ENCODE data around the gene URI1.
A peak's percentile ranks its signal among the peaks of the same experiment; 100 is the strongest.

The URI1 gene

DNA sequence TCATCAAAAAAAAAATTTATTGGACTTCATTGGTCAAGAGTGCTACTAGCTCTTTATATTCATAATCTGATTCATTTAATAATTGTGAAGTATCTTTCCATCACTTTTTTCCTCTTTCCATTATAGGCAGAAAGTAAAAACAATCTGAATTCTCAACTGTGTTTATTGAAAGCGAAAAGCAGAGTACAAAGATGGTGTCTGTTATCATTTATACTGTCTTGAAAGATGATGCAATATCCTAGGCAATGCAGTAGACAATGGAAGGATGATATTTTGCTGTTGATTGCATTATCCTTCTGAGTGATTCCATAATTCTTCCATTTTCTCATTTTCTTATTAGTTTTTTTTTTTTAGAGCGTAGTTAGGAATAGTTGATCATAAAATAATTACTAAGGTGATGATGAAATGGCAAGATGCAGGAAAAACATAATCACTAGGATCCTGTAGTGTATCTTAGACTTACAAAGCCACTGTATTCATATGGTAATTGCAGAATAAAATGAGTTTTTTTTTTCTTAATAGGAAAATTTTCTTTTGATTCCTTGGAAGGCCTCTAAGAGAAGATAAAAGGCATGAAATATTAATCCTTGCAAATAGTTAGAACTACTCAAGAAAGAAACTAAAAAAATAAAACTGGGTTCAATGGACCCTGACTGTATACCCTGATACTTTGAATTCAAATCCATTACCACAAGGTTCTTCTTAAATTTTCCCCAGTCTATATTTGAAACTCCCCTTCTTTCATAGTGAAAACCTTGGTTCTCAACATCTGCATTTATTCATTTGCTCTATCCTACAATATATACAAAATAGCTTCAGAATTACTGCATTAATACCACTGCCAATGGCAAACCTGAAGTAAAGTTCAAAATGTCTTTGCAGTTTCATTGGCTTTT, 11.6 kb downstream of the URI1 start (continued):
- no peak for TF ChIP-seq CTCF (tag by site-specific recombination; IDR thresholded peaks at IDR 0.05)
- 0 out of 2 replicates have a peak, but pooled peaks have one; percentile 38 for TF ChIP-seq ZNF324 (tag by site-specific recombination; IDR thresholded peaks at IDR 0.05)
- TF ChIP-seq GFI1B (tag by site-specific recombination; IDR thresholded peaks at IDR 0.05) = no peak
- TF ChIP-seq ZNF610 (tag by site-specific recombination; IDR thresholded peaks at IDR 0.05; ENCODE audit: borderline replicate concordance) = peak; percentile 72; the same call in 1 of the 2 replicates
- TF ChIP-seq MYNN (tag by site-specific recombination; IDR thresholded peaks at IDR 0.05; ENCODE audit: borderline replicate concordance) = no peak
- TF ChIP-seq, protein P1, sequence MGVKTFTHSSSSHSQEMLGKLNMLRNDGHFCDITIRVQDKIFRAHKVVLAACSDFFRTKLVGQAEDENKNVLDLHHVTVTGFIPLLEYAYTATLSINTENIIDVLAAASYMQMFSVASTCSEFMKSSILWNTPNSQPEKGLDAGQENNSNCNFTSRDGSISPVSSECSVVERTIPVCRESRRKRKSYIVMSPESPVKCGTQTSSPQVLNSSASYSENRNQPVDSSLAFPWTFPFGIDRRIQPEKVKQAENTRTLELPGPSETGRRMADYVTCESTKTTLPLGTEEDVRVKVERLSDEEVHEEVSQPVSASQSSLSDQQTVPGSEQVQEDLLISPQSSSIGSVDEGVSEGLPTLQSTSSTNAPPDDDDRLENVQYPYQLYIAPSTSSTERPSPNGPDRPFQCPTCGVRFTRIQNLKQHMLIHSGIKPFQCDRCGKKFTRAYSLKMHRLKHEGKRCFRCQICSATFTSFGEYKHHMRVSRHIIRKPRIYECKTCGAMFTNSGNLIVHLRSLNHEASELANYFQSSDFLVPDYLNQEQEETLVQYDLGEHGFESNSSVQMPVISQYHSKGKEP (tag by site-specific recombination; IDR thresholded peaks at IDR 0.05) = no peak
- 0 out of 2 replicates have a peak, but pooled peaks have one; percentile 8 for TF ChIP-seq ZNF404 (tag by site-specific recombination; IDR thresholded peaks at IDR 0.05)
- no peak for TF ChIP-seq SCRT2 (tag by site-specific recombination; IDR thresholded peaks at IDR 0.05)
- TF ChIP-seq BCL6B (tag by site-specific recombination; IDR thresholded peaks at IDR 0.05) = no peak
- TF ChIP-seq ZNF791 (tag by site-specific recombination; IDR thresholded peaks at IDR 0.05) = no peak
- no peak for TF ChIP-seq ZNF560 (tag by site-specific recombination; IDR thresholded peaks at IDR 0.05; ENCODE audit: borderline replicate concordance)
- TF ChIP-seq ZNF175 (tag by site-specific recombination; IDR thresholded peaks at IDR 0.05) = no peak
- TF ChIP-seq KLF16 (tag by site-specific recombination; IDR thresholded peaks at IDR 0.05) = no peak
- TF ChIP-seq ZNF629 (tag by site-specific recombination; IDR thresholded peaks at IDR 0.05) = no peak
- no peak for TF ChIP-seq ZNF26 (tag by site-specific recombination; IDR thresholded peaks at IDR 0.05)
- TF ChIP-seq ZNF398 (tag by site-specific recombination; IDR thresholded peaks at IDR 0.05) = no peak
- no peak for TF ChIP-seq KLF7 (tag by site-specific recombination; IDR thresholded peaks at IDR 0.05; ENCODE audit: borderline replicate concordance)
- TF ChIP-seq ZNF473 (tag by site-specific recombination; IDR thresholded peaks at IDR 0.05) = no peak
- TF ChIP-seq ZNF768 (tag by site-specific recombination; IDR thresholded peaks at IDR 0.05) = no peak
- TF ChIP-seq ZNF600 (tag by site-specific recombination; IDR thresholded peaks at IDR 0.05) = no peak
- TF ChIP-seq ZNF366 (tag by site-specific recombination; conservative IDR thresholded peaks at IDR 0.05) = peak; percentile 39; the same call in 1 of the 2 replicates
- no peak for TF ChIP-seq ZNF2 (tag by site-specific recombination; IDR thresholded peaks at IDR 0.05)
- no peak for TF ChIP-seq ZNF426 (tag by site-specific recombination; IDR thresholded peaks at IDR 0.05)
- no peak for TF ChIP-seq ZNF133 (tag by site-specific recombination; IDR thresholded peaks at IDR 0.05)
- no peak for TF ChIP-seq ZNF140 (tag by site-specific recombination; IDR thresholded peaks at IDR 0.05)
- no peak for TF ChIP-seq ZNF174 (tag by site-specific recombination; IDR thresholded peaks at IDR 0.05)
- no peak for TF ChIP-seq ZNF292 (tag by site-specific recombination; IDR thresholded peaks at IDR 0.05; ENCODE audit: borderline replicate concordance, low read depth)
- TF ChIP-seq, protein P2, sequence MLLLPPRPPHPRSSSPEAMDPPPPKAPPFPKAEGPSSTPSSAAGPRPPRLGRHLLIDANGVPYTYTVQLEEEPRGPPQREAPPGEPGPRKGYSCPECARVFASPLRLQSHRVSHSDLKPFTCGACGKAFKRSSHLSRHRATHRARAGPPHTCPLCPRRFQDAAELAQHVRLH (tag by site-specific recombination; IDR thresholded peaks at IDR 0.05) = no peak
- no peak for TF ChIP-seq ZSCAN30 (tag by site-specific recombination; IDR thresholded peaks at IDR 0.05)
- no peak for TF ChIP-seq ZSCAN4 (tag by site-specific recombination; IDR thresholded peaks at IDR 0.05)

Measured in HEK293 (cell line).